Measurements from ENCODE around the gene RBBP5.

Gene RBBP5

GRCh38 chr1:205102404-205102803 lies 19.4 kb downstream of the RBBP5 start:
- Histone ChIP-seq H3K4me3 (ENCODE audit: low read length) (no peak overlapping the region), H3K27ac (ENCODE audit: low read length) (no peak overlapping the region), H3K4me1 (ENCODE audit: control insufficient read depth, insufficient read depth, low read length) (no peaks in the 10 kb centered on the region), H3K9me3 (ENCODE audit: control insufficient read depth, insufficient read depth, low read length) (no peaks in the 10 kb centered on the region), H3K27me3 (ENCODE audit: control insufficient read depth, insufficient read depth, low read length) (no peaks in the 10 kb centered on the region), H3K36me3 (ENCODE audit: control insufficient read depth, insufficient read depth, low read length) (peaks cover 24% of the 10 kb centered on the region; the same call in 1 of the 2 replicates)
- no peak for DNase-seq (ENCODE audit: low read depth, low spot score)
- WGBS (ENCODE audit: insufficient coverage, insufficient read length), result no CpG with 5 or more reads among the region's 3 CpGs

- H3K36me3 ChIP-seq (ENCODE audit: control insufficient read depth, insufficient read depth, low read length), result peaks cover 33% of the 10 kb centered on the region; the same call in 1 of the 2 replicates
- no peaks in the 10 kb centered on the region for H3K4me1 ChIP-seq (ENCODE audit: control insufficient read depth, insufficient read depth, low read length)
- DNase-seq (ENCODE audit: low read depth, low spot score), result no peak
- no peak overlapping the region for H3K27ac ChIP-seq (ENCODE audit: low read length)
- no peaks in the 10 kb centered on the region for H3K27me3 ChIP-seq (ENCODE audit: control insufficient read depth, insufficient read depth, low read length)
- H3K4me3 ChIP-seq (ENCODE audit: low read length), result no peak overlapping the region
- H3K9me3 ChIP-seq (ENCODE audit: control insufficient read depth, insufficient read depth, low read length), result no peaks in the 10 kb centered on the region
Measured at GRCh38 chr1:205098242-205098641, 23.5 kb downstream of the RBBP5 start.

GRCh38 chr1:205095422-205095821 lies 26.4 kb downstream of the RBBP5 start:
- Histone ChIP-seq H3K9me3 (ENCODE audit: control insufficient read depth, insufficient read depth, low read length) (no peaks in the 10 kb centered on the region), H3K4me3 (ENCODE audit: low read length) (no peak overlapping the region), H3K27ac (ENCODE audit: low read length) (no peak overlapping the region), H3K36me3 (ENCODE audit: control insufficient read depth, insufficient read depth, low read length) (peaks cover 30% of the 10 kb centered on the region; the same call in 1 of the 2 replicates), H3K4me1 (ENCODE audit: control insufficient read depth, insufficient read depth, low read length) (no peaks in the 10 kb centered on the region), H3K27me3 (ENCODE audit: control insufficient read depth, insufficient read depth, low read length) (no peaks in the 10 kb centered on the region)
- no peak for DNase-seq (ENCODE audit: low read depth, low spot score)

GRCh38 chr1:205091043-205091740 lies 30.6 kb downstream of the RBBP5 start:
- H3K27ac ChIP-seq (ENCODE audit: low read length), result no peak overlapping the region
- no peak overlapping the region for H3K4me3 ChIP-seq (ENCODE audit: low read length)
- no peaks in the 10 kb centered on the region for H3K9me3 ChIP-seq (ENCODE audit: control insufficient read depth, insufficient read depth, low read length)
- no peaks in the 10 kb centered on the region for H3K27me3 ChIP-seq (ENCODE audit: control insufficient read depth, insufficient read depth, low read length)
- no peak for DNase-seq (ENCODE audit: low read depth, low spot score)
- no CpG with 5 or more reads among the region's 4 CpGs for WGBS (ENCODE audit: insufficient coverage, insufficient read length)
- no peaks in the 10 kb centered on the region for H3K4me1 ChIP-seq (ENCODE audit: control insufficient read depth, insufficient read depth, low read length)
- peaks cover 12% of the 10 kb centered on the region; the same call in 1 of the 2 replicates for H3K36me3 ChIP-seq (ENCODE audit: control insufficient read depth, insufficient read depth, low read length)

- WGBS (ENCODE audit: insufficient coverage, insufficient read length), result no CpG with 5 or more reads among the region's 3 CpGs
- Histone ChIP-seq H3K4me3 (ENCODE audit: low read length) (no peak overlapping the region), H3K9me3 (ENCODE audit: control insufficient read depth, insufficient read depth, low read length) (no peaks in the 10 kb centered on the region), H3K36me3 (ENCODE audit: control insufficient read depth, insufficient read depth, low read length) (peaks cover 5% of the 10 kb centered on the region; the same call in 1 of the 2 replicates), H3K4me1 (ENCODE audit: control insufficient read depth, insufficient read depth, low read length) (no peaks in the 10 kb centered on the region), H3K27me3 (ENCODE audit: control insufficient read depth, insufficient read depth, low read length) (no peaks in the 10 kb centered on the region), H3K27ac (ENCODE audit: low read length) (no peak overlapping the region)
- no peak for DNase-seq (ENCODE audit: low read depth, low spot score)
Measured at GRCh38 chr1:205088341-205088740, 33.4 kb downstream of the RBBP5 start.

GRCh38 chr1:205084360-205084759 lies 37.4 kb downstream of the RBBP5 start, which contains the start of gene TMEM81:
TSS of gene TMEM81 (minus strand) at chr1:205084460. CDS start at chr1:205084320, 140 bp downstream.
- WGBS (ENCODE audit: insufficient coverage, insufficient read length), result no CpG with 5 or more reads among the region's 2 CpGs
- H3K9me3 ChIP-seq (ENCODE audit: control insufficient read depth, insufficient read depth, low read length), result no peaks in the 10 kb centered on the region

GRCh38 chr1:205082431-205082830 lies 39.3 kb downstream of the RBBP5 start:
- H3K27me3 ChIP-seq (ENCODE audit: control insufficient read depth, insufficient read depth, low read length), result no peaks in the 10 kb centered on the region
- H3K4me1 ChIP-seq (ENCODE audit: control insufficient read depth, insufficient read depth, low read length), result no peaks in the 10 kb centered on the region
- DNase-seq (ENCODE audit: low read depth, low spot score), result no peak
- no CpG with 5 or more reads among the region's 4 CpGs for WGBS (ENCODE audit: insufficient coverage, insufficient read length)
- no peaks in the 10 kb centered on the region; the same call in 1 of the 2 replicates for H3K36me3 ChIP-seq (ENCODE audit: control insufficient read depth, insufficient read depth, low read length)
- no peaks in the 10 kb centered on the region for H3K9me3 ChIP-seq (ENCODE audit: control insufficient read depth, insufficient read depth, low read length)
- H3K27ac ChIP-seq (ENCODE audit: low read length), result no peak overlapping the region
- no peak overlapping the region for H3K4me3 ChIP-seq (ENCODE audit: low read length)

More at GRCh38 chr1:205084360-205084759, 37.4 kb downstream of the RBBP5 start, which contains the start of gene TMEM81:
- Histone ChIP-seq H3K27me3 (ENCODE audit: control insufficient read depth, insufficient read depth, low read length) (no peaks in the 10 kb centered on the region), H3K4me1 (ENCODE audit: control insufficient read depth, insufficient read depth, low read length) (no peaks in the 10 kb centered on the region), H3K27ac (ENCODE audit: low read length) (no peak within 1 kb of the TSS), H3K36me3 (ENCODE audit: control insufficient read depth, insufficient read depth, low read length) (no peaks in the 10 kb centered on the region; the same call in 1 of the 2 replicates), H3K4me3 (ENCODE audit: low read length) (no peak within 1 kb of the TSS)
- no peak for DNase-seq (ENCODE audit: low read depth, low spot score)

- no peak overlapping the region for H3K4me3 ChIP-seq (ENCODE audit: low read length)
- H3K9me3 ChIP-seq (ENCODE audit: control insufficient read depth, insufficient read depth, low read length), result no peaks in the 10 kb centered on the region
- WGBS (ENCODE audit: insufficient coverage, insufficient read length), result no CpG with 5 or more reads among the region's 1 CpG
- H3K36me3 ChIP-seq (ENCODE audit: control insufficient read depth, insufficient read depth, low read length), result no peaks in the 10 kb centered on the region
- no peak for DNase-seq (ENCODE audit: low read depth, low spot score)
- no peaks in the 10 kb centered on the region for H3K27me3 ChIP-seq (ENCODE audit: control insufficient read depth, insufficient read depth, low read length)
- H3K4me1 ChIP-seq (ENCODE audit: control insufficient read depth, insufficient read depth, low read length), result no peaks in the 10 kb centered on the region
- no peak overlapping the region for H3K27ac ChIP-seq (ENCODE audit: low read length)
Measured at GRCh38 chr1:205077934-205078311, 43.9 kb downstream of the RBBP5 start.

GRCh38 chr1:205077158-205077933 lies 44.4 kb downstream of the RBBP5 start:
- no peaks in the 10 kb centered on the region for H3K9me3 ChIP-seq (ENCODE audit: control insufficient read depth, insufficient read depth, low read length)
- no peak for DNase-seq (ENCODE audit: low read depth, low spot score)
- H3K27ac ChIP-seq (ENCODE audit: low read length), result no peak overlapping the region
- no peaks in the 10 kb centered on the region for H3K27me3 ChIP-seq (ENCODE audit: control insufficient read depth, insufficient read depth, low read length)
- H3K4me1 ChIP-seq (ENCODE audit: control insufficient read depth, insufficient read depth, low read length), result no peaks in the 10 kb centered on the region
- H3K4me3 ChIP-seq (ENCODE audit: low read length), result no peak overlapping the region
- no peaks in the 10 kb centered on the region for H3K36me3 ChIP-seq (ENCODE audit: control insufficient read depth, insufficient read depth, low read length)
- WGBS (ENCODE audit: insufficient coverage, insufficient read length), result no CpG with 5 or more reads among the region's 7 CpGs

- DNase-seq (ENCODE audit: low read depth, low spot score), result no peak
- Histone ChIP-seq H3K27me3 (ENCODE audit: control insufficient read depth, insufficient read depth, low read length) (no peaks in the 10 kb centered on the region), H3K4me3 (ENCODE audit: low read length) (no peak overlapping the region), H3K4me1 (ENCODE audit: control insufficient read depth, insufficient read depth, low read length) (no peaks in the 10 kb centered on the region), H3K36me3 (ENCODE audit: control insufficient read depth, insufficient read depth, low read length) (no peaks in the 10 kb centered on the region), H3K9me3 (ENCODE audit: control insufficient read depth, insufficient read depth, low read length) (no peaks in the 10 kb centered on the region), H3K27ac (ENCODE audit: low read length) (no peak overlapping the region)
- WGBS (ENCODE audit: insufficient coverage, insufficient read length), result no CpG with 5 or more reads among the region's 4 CpGs
Measured at GRCh38 chr1:205076245-205076761, 45.5 kb downstream of the RBBP5 start.
